ENCODE data around the gene AACS. TPM values are rescaled to one million over a fixed set of nuclear protein-coding genes. Genes with fewer than 3 reads are reported as not detected.

The AACS gene
- total RNA-seq, 4 donors from 2014 or later = 29.4 to 46.6 (median 37.1) TPM

DNA sequence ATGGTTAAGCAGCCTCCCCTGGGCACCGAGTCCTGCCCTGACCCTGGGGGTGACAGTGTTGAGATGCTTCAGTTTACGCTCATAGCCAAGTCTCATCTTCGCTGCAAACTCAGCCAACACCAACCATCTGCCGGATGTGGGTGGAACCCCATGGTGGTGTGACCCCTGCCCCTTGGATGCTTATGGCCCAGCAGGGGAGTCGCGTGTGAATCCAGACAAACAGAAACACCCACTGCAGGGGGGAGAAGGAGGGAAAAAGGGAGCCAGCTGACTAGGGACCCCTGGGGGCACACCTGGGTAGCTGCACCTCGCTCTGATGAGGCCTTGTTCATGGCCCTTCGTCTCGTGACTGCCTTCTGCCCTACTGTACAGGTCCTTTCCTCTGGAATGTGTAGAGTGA, 23.8 kb downstream of the AACS start:
- Histone ChIP-seq H3K9me3 (no peaks in the 10 kb centered on the region), H3K36me3 (peaks cover 0 to 63% (median 0%) of the 10 kb centered on the region in 3 donors), H3K27ac (no peak overlapping the region), H3K27me3 (no peaks in the 10 kb centered on the region), H3K4me1 (peaks cover 0 to 14% (median 0%) of the 10 kb centered on the region in 4 donors), H3K4me3 (no peak overlapping the region)
- no peak for DNase-seq
- no peak for TF ChIP-seq POLR2A (IDR thresholded peaks at IDR 0.05)
- TF ChIP-seq, protein P1, sequence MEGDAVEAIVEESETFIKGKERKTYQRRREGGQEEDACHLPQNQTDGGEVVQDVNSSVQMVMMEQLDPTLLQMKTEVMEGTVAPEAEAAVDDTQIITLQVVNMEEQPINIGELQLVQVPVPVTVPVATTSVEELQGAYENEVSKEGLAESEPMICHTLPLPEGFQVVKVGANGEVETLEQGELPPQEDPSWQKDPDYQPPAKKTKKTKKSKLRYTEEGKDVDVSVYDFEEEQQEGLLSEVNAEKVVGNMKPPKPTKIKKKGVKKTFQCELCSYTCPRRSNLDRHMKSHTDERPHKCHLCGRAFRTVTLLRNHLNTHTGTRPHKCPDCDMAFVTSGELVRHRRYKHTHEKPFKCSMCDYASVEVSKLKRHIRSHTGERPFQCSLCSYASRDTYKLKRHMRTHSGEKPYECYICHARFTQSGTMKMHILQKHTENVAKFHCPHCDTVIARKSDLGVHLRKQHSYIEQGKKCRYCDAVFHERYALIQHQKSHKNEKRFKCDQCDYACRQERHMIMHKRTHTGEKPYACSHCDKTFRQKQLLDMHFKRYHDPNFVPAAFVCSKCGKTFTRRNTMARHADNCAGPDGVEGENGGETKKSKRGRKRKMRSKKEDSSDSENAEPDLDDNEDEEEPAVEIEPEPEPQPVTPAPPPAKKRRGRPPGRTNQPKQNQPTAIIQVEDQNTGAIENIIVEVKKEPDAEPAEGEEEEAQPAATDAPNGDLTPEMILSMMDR (IDR thresholded peaks at IDR 0.05) = no peak

DNA sequence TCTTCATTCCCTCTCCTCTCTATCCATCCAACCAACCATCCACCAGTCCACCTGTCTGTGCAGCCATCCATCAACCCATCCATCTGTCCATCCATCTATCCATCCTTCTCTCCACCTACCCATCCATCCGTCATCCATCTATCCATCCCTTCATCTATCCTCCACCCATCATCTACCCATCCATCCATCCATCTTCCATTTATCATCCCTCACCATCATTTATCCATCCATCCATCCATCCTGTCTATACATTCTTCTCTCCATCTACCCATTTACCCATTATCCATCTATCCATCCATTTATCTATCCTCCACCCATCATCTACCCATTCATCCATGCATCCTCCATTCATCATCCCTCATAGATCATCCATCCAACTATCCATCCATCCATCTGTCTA, 24.4 kb downstream of the AACS start:
- H3K4me3 ChIP-seq = no peak overlapping the region
- H3K4me1 ChIP-seq = peaks cover 0 to 14% (median 0%) of the 10 kb centered on the region in 4 donors
- no peak overlapping the region for H3K27ac ChIP-seq
- no peak for DNase-seq
- peaks cover 0 to 59% (median 0%) of the 10 kb centered on the region in 3 donors for H3K36me3 ChIP-seq
- no peaks in the 10 kb centered on the region for H3K27me3 ChIP-seq
- H3K9me3 ChIP-seq = no peaks in the 10 kb centered on the region
- TF ChIP-seq, protein P1 (IDR thresholded peaks at IDR 0.05) = no peak
- TF ChIP-seq POLR2A (IDR thresholded peaks at IDR 0.05) = no peak

DNA sequence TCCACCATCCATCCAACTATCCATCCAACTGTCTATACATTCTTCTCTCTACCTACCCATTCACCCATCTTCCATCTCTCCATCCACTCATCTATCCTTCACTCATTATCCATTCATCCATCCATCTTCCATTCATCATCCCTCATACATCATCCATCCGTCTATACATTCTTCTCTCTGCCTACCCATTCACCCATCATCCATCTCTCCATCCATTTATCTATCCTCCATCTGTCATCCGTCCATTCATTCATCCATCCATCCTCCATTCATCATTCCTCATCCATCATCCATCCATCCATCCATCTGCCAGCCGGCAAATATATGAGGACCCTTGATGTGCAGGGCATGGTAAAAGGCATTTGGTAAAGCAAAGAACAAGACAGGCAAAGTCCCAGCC, 25.2 kb downstream of the AACS start:
- Histone ChIP-seq H3K27me3 (no peaks in the 10 kb centered on the region), H3K36me3 (peaks cover 0 to 54% (median 0%) of the 10 kb centered on the region in 3 donors), H3K27ac (no peak overlapping the region), H3K4me3 (no peak overlapping the region), H3K9me3 (no peaks in the 10 kb centered on the region), H3K4me1 (peaks cover 0 to 14% (median 0%) of the 10 kb centered on the region in 4 donors)
- DNase-seq = no peak
- TF ChIP-seq, protein P1 (IDR thresholded peaks at IDR 0.05) = no peak
- TF ChIP-seq POLR2A (IDR thresholded peaks at IDR 0.05) = no peak

DNA sequence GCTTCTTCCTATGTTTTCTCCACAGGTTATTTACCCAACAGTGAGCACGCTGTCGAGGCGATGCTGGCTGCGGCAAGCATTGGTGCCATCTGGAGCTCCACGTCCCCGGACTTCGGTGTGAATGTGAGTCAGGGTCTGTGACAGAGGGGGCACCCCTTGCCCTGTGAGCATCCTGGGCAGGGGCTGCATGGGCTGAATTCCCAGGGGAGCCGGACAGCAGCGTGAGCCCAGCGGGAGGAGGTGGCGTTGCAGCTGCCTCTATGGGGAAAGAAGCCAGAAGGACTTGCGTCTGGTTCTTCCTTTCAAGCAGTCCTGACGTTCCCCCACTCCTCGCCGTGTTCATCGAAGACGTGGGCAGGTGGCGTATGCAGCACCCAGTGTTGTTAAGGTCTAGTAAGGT, 26.2 kb downstream of the AACS start:
- H3K4me3 ChIP-seq = no peak overlapping the region
- no peaks in the 10 kb centered on the region for H3K27me3 ChIP-seq
- DNase-seq = no peak
- TF ChIP-seq POLR2A (IDR thresholded peaks at IDR 0.05) = no peak
- TF ChIP-seq, protein P1 (IDR thresholded peaks at IDR 0.05) = no peak
- peaks cover 0 to 14% (median 0%) of the 10 kb centered on the region in 4 donors for H3K4me1 ChIP-seq
- no peaks in the 10 kb centered on the region for H3K9me3 ChIP-seq
- H3K27ac ChIP-seq = no peak overlapping the region
- H3K36me3 ChIP-seq = peaks cover 0 to 44% (median 0%) of the 10 kb centered on the region in 3 donors

DNA sequence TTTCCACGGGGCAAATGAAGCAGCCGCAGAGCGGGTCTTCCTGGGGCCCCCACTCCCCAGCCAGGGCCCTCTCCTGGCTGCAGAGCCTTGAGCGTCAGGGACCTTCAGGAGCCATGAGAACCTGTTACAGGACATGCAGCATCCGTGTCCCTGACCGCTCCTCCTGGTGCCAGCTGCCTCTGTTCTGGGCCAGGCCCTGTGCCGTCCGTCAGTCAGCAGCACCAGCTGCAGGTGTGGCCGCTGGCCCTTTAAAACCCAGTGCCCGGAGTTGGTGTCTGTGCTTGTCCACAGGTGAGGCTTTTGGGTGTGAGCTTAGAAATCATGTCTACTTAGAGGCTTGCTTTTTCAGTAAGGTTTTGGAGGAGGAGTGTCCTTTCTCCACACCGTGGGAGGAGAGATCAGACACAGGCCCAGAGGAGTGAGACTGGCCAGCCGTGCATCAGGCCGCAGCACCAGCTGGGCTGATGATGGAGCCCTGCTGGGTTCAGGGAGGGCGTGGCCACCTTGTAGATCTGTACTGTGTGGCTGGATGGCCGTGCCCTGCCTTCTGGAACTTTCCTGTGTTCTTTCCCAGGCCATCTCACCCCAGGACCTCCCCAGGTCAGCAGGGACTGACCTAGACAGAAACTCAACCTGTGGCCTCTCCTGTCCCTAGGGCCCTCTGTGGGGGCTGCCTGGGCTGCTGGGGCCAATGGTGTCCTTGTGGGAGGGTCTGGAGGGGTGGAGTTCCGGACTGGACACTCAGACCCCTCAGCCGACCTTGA, 27.1 kb downstream of the AACS start:
- TF ChIP-seq POLR2A (IDR thresholded peaks at IDR 0.05) = no peak
- TF ChIP-seq, protein P1 (IDR thresholded peaks at IDR 0.05) = no peak
- Histone ChIP-seq H3K4me1 (peaks cover 0 to 14% (median 0%) of the 10 kb centered on the region in 4 donors), H3K27ac (peak overlapping the region in 2 of 4 donors; percentile 9 to 47), H3K27me3 (no peaks in the 10 kb centered on the region), H3K4me3 (no peak overlapping the region), H3K9me3 (no peaks in the 10 kb centered on the region), H3K36me3 (peaks cover 0 to 35% (median 0%) of the 10 kb centered on the region in 3 donors)
- DNase-seq = no peak
